CD4-positive, alpha-beta T cell (primary cell): Measurements from ENCODE around the gene NEGR1. TPM values are rescaled to one million over a fixed set of nuclear protein-coding genes. Genes with fewer than 3 reads are reported as not detected.

Source experiments
- ATAC-seq: fragments of 200-7000 bp; cut with Tn5 transposase; one replicate; pipeline ENCODE4 v1.10.0; 2022; ENCODE audit warnings: mild to moderate bottlenecking; ENCODE audit not compliant: poor library complexity
- CTCF ChIA-PET: fragments of 350-600 bp; sonication (Branson Sonifier 250); formaldehyde crosslinking; loops from one replicate; lab custom pipeline; 2021; ENCODE audit warnings: antibody characterized with exemption, inconsistent platforms; lab: Charles Lee
- POLR2A ChIA-PET: fragments of 350-600 bp; sonication (Branson Sonifier 250); formaldehyde crosslinking; loops from one replicate; lab custom pipeline; 2021; ENCODE audit warnings: antibody characterized with exemption, inconsistent platforms; lab: Charles Lee
- DNase-seq, 14 experiments: peaks; one replicate each; pipeline ENCODE4 v3.0.0-alpha.2; 2013 to 2020; ENCODE audit warnings: mixed read lengths in 2 of 14
- H3K27ac ChIP-seq, 2 donors: one replicate each; pipeline versions ENCODE4 v1.5.1 to v1.7.0; 2013; ENCODE audit warnings: low read length in 2 of 2, low read depth in 1 of 2, mild to moderate bottlenecking in 1 of 2
- H3K27me3 ChIP-seq, 2 experiments: 1 replicate in 1 of 2; 2 replicates in 1 of 2; pipeline versions ENCODE4 v1.6.1 to v1.7.0; 2013; ENCODE audit warnings: low read length in 2 of 2, control low read depth in 1 of 2, mild to moderate bottlenecking in 1 of 2, moderate library complexity in 1 of 2; ENCODE audit not compliant: insufficient read depth in 2 of 2, control insufficient read depth in 1 of 2
- H3K36me3 ChIP-seq: one replicate; pipeline ENCODE4 v1.6.1; 2013; ENCODE audit warnings: low read length, control low read depth; ENCODE audit not compliant: insufficient read depth
- H3K4me1 ChIP-seq: one replicate; pipeline ENCODE4 v1.6.1; 2013; ENCODE audit warnings: low read length, control low read depth; ENCODE audit not compliant: insufficient read depth
- H3K4me3 ChIP-seq: one replicate; pipeline ENCODE4 v1.5.1; 2013; ENCODE audit warnings: mild to moderate bottlenecking, low read length, moderate library complexity
- H3K9me3 ChIP-seq, 2 experiments: 1 replicate in 1 of 2; 2 replicates in 1 of 2; pipeline versions ENCODE4 v1.6.1 to v1.7.0; 2013; ENCODE audit warnings: low read length in 2 of 2, mild to moderate bottlenecking in 2 of 2, control low read depth in 1 of 2, moderate library complexity in 1 of 2; ENCODE audit not compliant: control insufficient read depth in 1 of 2, insufficient read depth in 1 of 2
- H3K27ac Mint-ChIP-seq: one replicate; pipeline ENCODE4 v1.8.0; 2020; ENCODE audit warnings: mixed read lengths
- H3K27me3 Mint-ChIP-seq: one replicate; pipeline ENCODE4 v1.8.0; 2021; ENCODE audit warnings: mixed read lengths
- H3K36me3 Mint-ChIP-seq: one replicate; pipeline ENCODE4 v1.8.0; 2021; ENCODE audit warnings: low read depth, mixed read lengths
- H3K4me1 Mint-ChIP-seq: one replicate; pipeline ENCODE4 v1.8.0; 2021; ENCODE audit warnings: low read depth, mixed read lengths
- H3K4me3 Mint-ChIP-seq: one replicate; pipeline ENCODE4 v1.8.0; 2020; ENCODE audit warnings: mild to moderate bottlenecking, mixed read lengths
- H3K9me3 Mint-ChIP-seq: one replicate; pipeline ENCODE4 v1.8.0; 2020; ENCODE audit warnings: mixed read lengths
- intact Hi-C, 2 experiments: fragments of 100-400 bp; cut with DNase I in 1 of 2; cut with micrococcal nuclease in 1 of 2; formaldehyde crosslinking; loops; one replicate each; pipeline versions ENCODE4 v1.15.1 to v1.9.0; 2023 to 2025; cut with DNase I, micrococcal nuclease
- total RNA-seq, 174 experiments: library from RNA in 2 of 174; stranded (reverse) in 2 of 174; gene quantifications; one replicate each; pipeline ENCODE4 v1.2.3 and lab custom pipeline; 2021 to 2026
- TF ChIP-seq, protein P1 (sequence below): fragments of 200-600 bp; IDR thresholded peaks from one replicate; pipeline ENCODE4 v1.8.0; 2022; ENCODE audit warnings: antibody characterized with exemption, mild to moderate bottlenecking

Gene NEGR1
- total RNA-seq, 2 experiments from 2014 or later = 0.03 TPM

DNA sequence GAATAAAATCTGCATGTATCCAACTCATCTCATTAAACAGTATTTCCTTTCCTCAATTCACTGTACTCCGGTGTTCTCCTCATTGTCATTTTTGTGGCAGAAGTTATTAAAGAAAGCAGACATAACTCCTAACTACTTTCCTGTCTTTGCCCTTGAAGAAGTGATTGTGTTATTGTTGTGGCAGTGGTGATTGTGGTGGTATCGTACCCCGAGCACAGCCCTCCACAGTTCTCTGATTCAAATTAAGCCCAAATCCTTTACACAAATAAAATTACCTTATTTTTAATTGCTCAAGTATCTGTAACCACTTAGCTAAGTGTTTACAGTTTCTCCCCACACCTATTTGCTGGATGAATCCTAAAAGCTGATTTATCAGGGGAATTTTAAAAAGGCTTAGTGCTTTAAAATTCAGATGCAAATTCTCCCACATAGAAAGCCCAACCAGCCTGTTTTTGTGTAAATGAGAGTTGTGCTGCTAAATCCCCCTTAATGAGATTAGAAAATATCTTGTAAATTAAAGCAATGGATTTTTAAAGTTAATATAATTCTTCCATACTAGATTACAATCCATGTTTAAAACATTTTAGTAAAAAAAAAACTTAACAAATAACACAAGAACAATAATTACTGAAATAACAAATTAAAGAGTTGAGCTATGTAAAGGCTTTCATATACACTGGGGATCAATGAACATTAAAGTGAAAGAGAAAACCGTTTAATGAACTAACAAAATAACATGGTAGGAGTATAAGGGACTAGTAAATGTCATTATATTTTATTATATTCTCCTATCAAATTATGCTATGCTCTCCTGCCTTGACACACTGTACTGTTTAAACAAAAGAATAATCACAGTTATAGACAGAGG is 259.0 kb downstream of the NEGR1 start:
- TF ChIP-seq, protein P1, sequence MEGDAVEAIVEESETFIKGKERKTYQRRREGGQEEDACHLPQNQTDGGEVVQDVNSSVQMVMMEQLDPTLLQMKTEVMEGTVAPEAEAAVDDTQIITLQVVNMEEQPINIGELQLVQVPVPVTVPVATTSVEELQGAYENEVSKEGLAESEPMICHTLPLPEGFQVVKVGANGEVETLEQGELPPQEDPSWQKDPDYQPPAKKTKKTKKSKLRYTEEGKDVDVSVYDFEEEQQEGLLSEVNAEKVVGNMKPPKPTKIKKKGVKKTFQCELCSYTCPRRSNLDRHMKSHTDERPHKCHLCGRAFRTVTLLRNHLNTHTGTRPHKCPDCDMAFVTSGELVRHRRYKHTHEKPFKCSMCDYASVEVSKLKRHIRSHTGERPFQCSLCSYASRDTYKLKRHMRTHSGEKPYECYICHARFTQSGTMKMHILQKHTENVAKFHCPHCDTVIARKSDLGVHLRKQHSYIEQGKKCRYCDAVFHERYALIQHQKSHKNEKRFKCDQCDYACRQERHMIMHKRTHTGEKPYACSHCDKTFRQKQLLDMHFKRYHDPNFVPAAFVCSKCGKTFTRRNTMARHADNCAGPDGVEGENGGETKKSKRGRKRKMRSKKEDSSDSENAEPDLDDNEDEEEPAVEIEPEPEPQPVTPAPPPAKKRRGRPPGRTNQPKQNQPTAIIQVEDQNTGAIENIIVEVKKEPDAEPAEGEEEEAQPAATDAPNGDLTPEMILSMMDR = no peak
- ChIA-PET CTCF (no interaction called here), POLR2A (no interaction called here)
- Mint-ChIP-seq H3K4me1 (no peaks in the 10 kb centered on the region), H3K36me3 (no peaks in the 10 kb centered on the region), H3K27ac (no peak overlapping the region), H3K9me3 (no peaks in the 10 kb centered on the region), H3K4me3 (no peak overlapping the region), H3K27me3 (no peaks in the 10 kb centered on the region)
- H3K4me3 ChIP-seq = no peak overlapping the region
- no peaks in the 10 kb centered on the region for H3K4me1 ChIP-seq
- H3K27ac ChIP-seq = no peak overlapping the region
- H3K9me3 ChIP-seq = peaks cover 0 to 16% of the 10 kb centered on the region in 2 experiments
- DNase-seq (no peak), ATAC-seq (no peak)
- intact Hi-C loops = no loop called here
- no peaks in the 10 kb centered on the region for H3K36me3 ChIP-seq
- H3K27me3 ChIP-seq = no peaks in the 10 kb centered on the region

DNA sequence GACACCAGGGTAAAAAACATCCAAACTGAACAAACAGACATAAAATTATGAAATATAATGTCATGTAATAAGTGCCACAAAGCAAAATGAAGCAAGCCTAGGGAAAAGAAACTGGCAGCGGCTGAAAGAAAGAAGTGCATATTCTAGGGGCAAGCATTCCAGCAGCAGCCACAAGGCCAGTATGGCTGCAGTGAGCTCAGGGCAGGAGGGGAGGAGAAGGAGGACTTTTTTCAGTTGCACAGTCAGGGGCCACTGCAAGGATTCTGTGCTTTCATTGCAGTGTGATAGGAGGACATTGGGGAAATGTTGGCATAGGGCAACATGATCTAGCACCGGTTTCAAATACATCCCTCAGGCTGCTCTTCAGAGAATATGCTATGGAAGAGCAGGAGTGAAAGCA is 263.8 kb downstream of the NEGR1 start:
- TF ChIP-seq, protein P1 = no peak
- Histone ChIP-seq H3K4me3 (no peak overlapping the region), H3K9me3 (peaks cover 0 to 3% of the 10 kb centered on the region in 2 experiments), H3K27me3 (no peaks in the 10 kb centered on the region), H3K27ac (no peak overlapping the region), H3K4me1 (no peaks in the 10 kb centered on the region), H3K36me3 (no peaks in the 10 kb centered on the region)
- CTCF ChIA-PET = no interaction called here
- Mint-ChIP-seq H3K36me3 (no peaks in the 10 kb centered on the region), H3K4me1 (no peaks in the 10 kb centered on the region), H3K9me3 (no peaks in the 10 kb centered on the region), H3K27me3 (no peaks in the 10 kb centered on the region), H3K27ac (no peak overlapping the region), H3K4me3 (no peak overlapping the region)
- ATAC-seq = no peak
- POLR2A ChIA-PET = no interaction called here
- intact Hi-C loops = no loop called here
- DNase-seq = no peak

DNA sequence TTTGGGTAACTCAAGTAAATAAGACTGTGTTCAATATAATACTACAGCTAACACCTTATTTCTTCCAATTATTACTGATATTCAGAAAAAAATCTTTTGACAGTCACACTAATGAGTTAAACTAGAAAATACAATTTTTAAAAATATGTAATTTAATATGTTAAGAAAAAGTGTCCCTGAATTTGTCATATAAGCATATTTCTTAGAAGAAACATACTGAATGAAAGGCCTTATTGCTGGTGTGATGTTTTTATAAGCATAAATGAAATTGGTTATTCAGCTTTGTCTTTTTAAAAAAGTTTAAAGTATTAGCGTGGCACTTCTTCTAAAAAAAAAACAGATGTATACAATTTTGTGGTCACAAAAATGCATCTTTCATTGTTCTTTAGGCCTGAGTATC is 267.3 kb downstream of the NEGR1 start:
- Histone ChIP-seq H3K4me3 (no peak overlapping the region), H3K27ac (no peak overlapping the region), H3K9me3 (peaks cover 0 to 3% of the 10 kb centered on the region in 2 experiments), H3K36me3 (no peaks in the 10 kb centered on the region), H3K4me1 (no peaks in the 10 kb centered on the region), H3K27me3 (no peaks in the 10 kb centered on the region)
- no peak for DNase-seq
- CTCF ChIA-PET = no interaction called here
- ATAC-seq = no peak
- Mint-ChIP-seq H3K36me3 (no peaks in the 10 kb centered on the region), H3K4me1 (no peaks in the 10 kb centered on the region), H3K9me3 (no peaks in the 10 kb centered on the region), H3K27ac (no peak overlapping the region), H3K27me3 (no peaks in the 10 kb centered on the region), H3K4me3 (no peak overlapping the region)
- TF ChIP-seq, protein P1 = no peak
- POLR2A ChIA-PET = no interaction called here
- intact Hi-C loops = no loop called here
